Coronary artery (tissue), 2 donors: ENCODE results near the gene CEPT1.
"Not testable (repeated sequence)": the region's sequence is repeated elsewhere in the genome, so short reads cannot be mapped to it uniquely, and the experiment has no call there.

Experiments used
- DNase-seq: peaks from one replicate; pipeline ENCODE4 v3.0.0-alpha.2; 2017; ENCODE audit warnings: low spot score
- H3K27ac ChIP-seq, 2 donors: fragments of 200-600 bp; sonication (generic); one replicate each; pipeline ENCODE4 v1.5.1; 2016 to 2019
- H3K4me3 ChIP-seq: fragments of 200-600 bp; sonication (generic); 2 replicates; pipeline ENCODE4 v1.5.1; 2016; ENCODE audit warnings: mild to moderate bottlenecking, moderate library complexity
- CTCF ChIP-seq: fragments of 200-600 bp; sonication (generic); IDR thresholded peaks from one replicate; pipeline ENCODE4 v1.5.1; 2019; ENCODE audit warnings: antibody characterized with exemption

The CEPT1 gene

GRCh38 chr1:111211921-111212320 is 71.9 kb downstream of the CEPT1 start:
- no peak overlapping the region for H3K4me3 ChIP-seq
- no peak overlapping the region for H3K27ac ChIP-seq
- no peak for DNase-seq
- no peak for TF ChIP-seq CTCF

- Histone ChIP-seq H3K27ac (no peak overlapping the region), H3K4me3 (no peak overlapping the region)
- DNase-seq: no peak
- TF ChIP-seq CTCF: no peak
Measured at GRCh38 chr1:111212634-111213335, 72.8 kb downstream of the CEPT1 start.

- H3K4me3 ChIP-seq: no peak overlapping the region
- no peak for TF ChIP-seq CTCF
- DNase-seq: no peak
- no peak overlapping the region for H3K27ac ChIP-seq
Measured at GRCh38 chr1:111213412-111213811, 73.4 kb downstream of the CEPT1 start.

- no peak for DNase-seq
- Histone ChIP-seq H3K27ac (no peak overlapping the region), H3K4me3 (no peak overlapping the region)
- no peak for TF ChIP-seq CTCF
Measured at GRCh38 chr1:111214074-111214801, 74.2 kb downstream of the CEPT1 start.

- no peak overlapping the region for H3K27ac ChIP-seq
- no peak for DNase-seq
- H3K4me3 ChIP-seq: no peak overlapping the region
- TF ChIP-seq CTCF: no peak
Measured at GRCh38 chr1:111214884-111215283, 74.9 kb downstream of the CEPT1 start.

- DNase-seq, H3K27ac ChIP-seq, H3K4me3 ChIP-seq: not testable (repeated sequence)
Measured at GRCh38 chr1:111215285-111215684, 75.3 kb downstream of the CEPT1 start.

- no peak for DNase-seq
- H3K4me3 ChIP-seq: no peak overlapping the region
- no peak overlapping the region for H3K27ac ChIP-seq
- TF ChIP-seq CTCF: no peak
Measured at GRCh38 chr1:111216751-111217150, 76.7 kb downstream of the CEPT1 start.
